Measurements from ENCODE around the gene PCDH15.

DNA sequence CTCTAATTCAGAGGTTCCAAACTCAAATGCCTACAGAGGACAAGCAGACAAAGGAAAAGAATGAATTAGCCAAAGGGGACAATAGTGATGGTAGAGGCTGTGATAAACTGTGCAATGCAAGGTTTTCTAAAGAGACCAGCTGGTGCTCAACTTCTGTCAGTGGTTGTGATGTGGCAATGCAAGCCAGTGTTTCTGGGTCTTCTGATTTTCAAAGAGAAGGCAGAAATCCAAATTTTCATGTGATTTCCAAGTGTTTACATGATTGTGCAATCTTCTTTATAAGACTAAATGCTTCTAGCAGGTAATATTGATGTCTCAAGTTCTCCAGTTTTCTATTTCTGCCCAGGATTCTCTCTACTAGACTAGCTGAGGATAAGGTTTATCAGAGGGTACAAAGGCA is 135.9 kb downstream of the PCDH15 start:
- TF ChIP-seq, protein P1, sequence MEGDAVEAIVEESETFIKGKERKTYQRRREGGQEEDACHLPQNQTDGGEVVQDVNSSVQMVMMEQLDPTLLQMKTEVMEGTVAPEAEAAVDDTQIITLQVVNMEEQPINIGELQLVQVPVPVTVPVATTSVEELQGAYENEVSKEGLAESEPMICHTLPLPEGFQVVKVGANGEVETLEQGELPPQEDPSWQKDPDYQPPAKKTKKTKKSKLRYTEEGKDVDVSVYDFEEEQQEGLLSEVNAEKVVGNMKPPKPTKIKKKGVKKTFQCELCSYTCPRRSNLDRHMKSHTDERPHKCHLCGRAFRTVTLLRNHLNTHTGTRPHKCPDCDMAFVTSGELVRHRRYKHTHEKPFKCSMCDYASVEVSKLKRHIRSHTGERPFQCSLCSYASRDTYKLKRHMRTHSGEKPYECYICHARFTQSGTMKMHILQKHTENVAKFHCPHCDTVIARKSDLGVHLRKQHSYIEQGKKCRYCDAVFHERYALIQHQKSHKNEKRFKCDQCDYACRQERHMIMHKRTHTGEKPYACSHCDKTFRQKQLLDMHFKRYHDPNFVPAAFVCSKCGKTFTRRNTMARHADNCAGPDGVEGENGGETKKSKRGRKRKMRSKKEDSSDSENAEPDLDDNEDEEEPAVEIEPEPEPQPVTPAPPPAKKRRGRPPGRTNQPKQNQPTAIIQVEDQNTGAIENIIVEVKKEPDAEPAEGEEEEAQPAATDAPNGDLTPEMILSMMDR (IDR thresholded peaks at IDR 0.05), result no peak
- TF ChIP-seq POLR2A (IDR thresholded peaks at IDR 0.05), result no peak
- TF ChIP-seq EP300 (IDR thresholded peaks at IDR 0.05), result no peak
